ENCODE results near the gene PIP. TPM values are rescaled to one million over a fixed set of nuclear protein-coding genes. Genes with fewer than 3 reads are reported as not detected.

The PIP gene, protein sequence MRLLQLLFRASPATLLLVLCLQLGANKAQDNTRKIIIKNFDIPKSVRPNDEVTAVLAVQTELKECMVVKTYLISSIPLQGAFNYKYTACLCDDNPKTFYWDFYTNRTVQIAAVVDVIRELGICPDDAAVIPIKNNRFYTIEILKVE
- total RNA-seq, result not detected in 2 replicates

DNA sequence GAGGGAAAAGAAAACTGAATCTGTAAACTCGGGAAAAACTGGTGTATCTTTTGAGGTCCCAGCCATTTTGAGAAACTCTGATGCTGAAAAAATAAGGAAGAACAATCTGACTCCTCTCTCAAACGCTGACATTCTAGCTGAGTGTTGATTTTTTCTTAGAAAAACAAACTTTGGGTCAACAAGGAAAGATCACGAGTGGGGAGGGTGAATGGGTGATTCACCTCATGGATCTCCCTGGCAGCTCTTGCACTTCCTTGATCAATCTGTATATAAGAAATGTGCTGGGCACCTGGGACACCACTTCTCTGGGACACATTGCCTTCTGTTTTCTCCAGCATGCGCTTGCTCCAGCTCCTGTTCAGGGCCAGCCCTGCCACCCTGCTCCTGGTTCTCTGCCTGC, at the start of gene PIP:
Gene PIP, plus strand, starts transcription at position 297 of the 400 bp plus-strand sequence. Its CDS starts 40 bp downstream, at position 337.

DNA sequence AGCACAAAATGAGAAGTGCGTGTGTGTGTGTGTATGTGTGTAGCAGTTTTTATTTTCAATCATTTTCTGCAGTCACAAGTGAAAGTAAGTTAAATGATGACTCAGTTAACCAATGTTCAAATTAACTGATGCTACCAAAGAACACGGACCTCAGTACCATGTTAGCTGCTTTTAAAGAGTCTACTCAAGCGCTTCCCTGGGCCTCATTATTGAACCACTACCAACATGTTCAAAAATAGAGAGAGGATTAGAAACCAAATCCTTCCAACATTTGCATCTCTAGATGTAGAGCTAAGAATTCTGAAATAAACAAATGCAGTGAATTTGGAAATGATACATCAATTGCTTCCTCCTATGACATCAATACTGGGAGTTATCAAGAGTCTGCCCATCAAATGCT, 51.1 kb downstream of the PIP start, which contains the start of gene TAS2R39:
Gene TAS2R39, plus strand, starts transcription at position 396 of the 400 bp plus-strand sequence. Its CDS starts 0 bp downstream, at position 396.

Other genes starting within 250 kb of the PIP start
- 0.28 TPM in 1 of 2 replicates, not detected in the other for gene TRPV6, start 246.3 kb upstream of the PIP start, total RNA-seq
- not detected in 2 replicates for gene TRPV5, start 198.3 kb upstream of the PIP start, total RNA-seq
- gene LLCFC1, start 192.6 kb upstream of the PIP start, total RNA-seq, result not detected in 2 replicates
- gene KEL, start 169.7 kb upstream of the PIP start, total RNA-seq, result 0.14 TPM in 1 of 2 replicates, not detected in the other
- not detected in 2 replicates for gene OR9A2, start 104.9 kb upstream of the PIP start, total RNA-seq
- gene OR6V1, start 79.7 kb upstream of the PIP start, total RNA-seq, result not detected in 2 replicates
- not detected in 2 replicates for gene TAS2R39, start 51.3 kb downstream of the PIP start, total RNA-seq
- gene TAS2R40, start 90.0 kb downstream of the PIP start, total RNA-seq, result not detected in 2 replicates
- gene GSTK1, start 131.4 kb downstream of the PIP start, total RNA-seq, result 82.7 and 96.0 TPM in 2 replicates
- 3.2 and 8.7 TPM in 2 replicates for gene TMEM139, start 152.9 kb downstream of the PIP start, total RNA-seq
- gene CASP2, start 156.3 kb downstream of the PIP start, total RNA-seq, result 14.4 TPM in 2 replicates
- gene CLCN1, start 184.0 kb downstream of the PIP start, total RNA-seq, result 0.21 TPM in 1 of 2 replicates, not detected in the other
- 0.35 and 0.56 TPM in 2 replicates for gene FAM131B, start 230.6 kb downstream of the PIP start, total RNA-seq
- gene ZYX, start 249.3 kb downstream of the PIP start, total RNA-seq, result 80.0 and 105 TPM in 2 replicates